Activated CD8-positive, alpha-beta T cell treated with anti-CD3 and anti-CD28 coated beads, Interleukin-2, amount 10 ng/mL, durations not matched to agents 7 days and 5 days (primary cell): ENCODE measurements around the gene FOLH1. TPM values are rescaled to one million over a fixed set of nuclear protein-coding genes. Genes with fewer than 3 reads are reported as not detected.
"Not testable (repeated sequence)": the region's sequence is repeated elsewhere in the genome, so short reads cannot be mapped to it uniquely, and the experiment has no call there.

Source experiments
- ATAC-seq: fragments of 150-1000 bp; cut with Tn5 transposase; one replicate; pipeline ENCODE4 v1.10.0; 2021; ENCODE audit warnings: moderate library complexity
- CTCF ChIA-PET: fragments of 350-600 bp; sonication (Branson Sonifier 250); formaldehyde crosslinking; loops from one replicate; lab custom pipeline; 2021; ENCODE audit warnings: antibody characterized with exemption; lab: Charles Lee
- POLR2A ChIA-PET: fragments of 350-600 bp; sonication (Branson Sonifier 250); formaldehyde crosslinking; loops from one replicate; lab custom pipeline; 2021; ENCODE audit warnings: antibody characterized with exemption; lab: Charles Lee
- DNase-seq: peaks from one replicate; pipeline ENCODE4 v3.0.0-alpha.2; 2020
- H3K27ac Mint-ChIP-seq: one replicate; pipeline ENCODE4 v1.8.0; 2021; ENCODE audit warnings: mild to moderate bottlenecking, mixed read lengths
- H3K27me3 Mint-ChIP-seq: one replicate; pipeline ENCODE4 v1.8.0; 2021; ENCODE audit warnings: low read depth, mixed read lengths
- H3K36me3 Mint-ChIP-seq: one replicate; pipeline ENCODE4 v1.8.0; 2021; ENCODE audit warnings: low read depth, mixed read lengths
- H3K4me1 Mint-ChIP-seq: one replicate; pipeline ENCODE4 v1.8.0; 2021; ENCODE audit warnings: low read depth, mixed read lengths
- H3K4me3 Mint-ChIP-seq: one replicate; pipeline ENCODE4 v1.8.0; 2021; ENCODE audit warnings: mild to moderate bottlenecking, mixed read lengths
- H3K9me3 Mint-ChIP-seq: one replicate; pipeline ENCODE4 v1.8.0; 2022; ENCODE audit warnings: mixed read lengths; ENCODE audit not compliant: insufficient read depth
- total RNA-seq, 2 experiments: library from RNA; stranded (reverse); gene quantifications; one replicate each; pipeline ENCODE4 v1.2.3, GENCODE V29; 2021

Gene FOLH1
- total RNA-seq, 2 experiments from 2014 or later: not detected

- H3K27ac Mint-ChIP-seq, H3K36me3 Mint-ChIP-seq, ATAC-seq, CTCF ChIA-PET, DNase-seq, H3K27me3 Mint-ChIP-seq, H3K4me1 Mint-ChIP-seq, H3K9me3 Mint-ChIP-seq, H3K4me3 Mint-ChIP-seq, POLR2A ChIA-PET: not testable (repeated sequence)
Observed at GRCh38 chr11:49174691-49175366, 33.6 kb downstream of the FOLH1 start.

DNA sequence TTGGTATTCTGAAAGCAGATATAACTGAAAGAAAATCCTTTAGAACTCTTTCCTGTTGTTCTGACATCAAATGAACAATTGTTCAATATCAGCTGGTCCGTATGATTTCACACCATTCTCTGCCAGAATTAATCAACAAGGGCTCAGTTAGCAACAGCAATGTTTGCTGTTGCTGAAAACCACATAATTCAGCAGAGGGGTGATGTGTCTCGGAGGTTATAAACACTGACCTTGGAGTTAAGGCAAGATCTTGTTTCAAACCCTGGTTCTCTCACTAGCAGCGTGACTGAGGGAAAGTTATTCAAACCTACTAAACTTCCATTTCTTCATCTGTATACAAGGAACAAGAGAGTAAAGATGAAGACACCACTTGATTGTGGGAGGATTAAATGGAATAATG lies 36.8 kb downstream of the FOLH1 start:
- H3K4me1 Mint-ChIP-seq, H3K27me3 Mint-ChIP-seq, ATAC-seq, H3K9me3 Mint-ChIP-seq, H3K27ac Mint-ChIP-seq, H3K36me3 Mint-ChIP-seq, DNase-seq, H3K4me3 Mint-ChIP-seq, CTCF ChIA-PET, POLR2A ChIA-PET: not testable (repeated sequence)

GRCh38 chr11:49169579-49169978 lies 38.8 kb downstream of the FOLH1 start:
- H3K36me3 Mint-ChIP-seq, H3K27me3 Mint-ChIP-seq, POLR2A ChIA-PET, H3K4me1 Mint-ChIP-seq, H3K4me3 Mint-ChIP-seq, DNase-seq, ATAC-seq, H3K9me3 Mint-ChIP-seq, CTCF ChIA-PET, H3K27ac Mint-ChIP-seq: not testable (repeated sequence)

DNA sequence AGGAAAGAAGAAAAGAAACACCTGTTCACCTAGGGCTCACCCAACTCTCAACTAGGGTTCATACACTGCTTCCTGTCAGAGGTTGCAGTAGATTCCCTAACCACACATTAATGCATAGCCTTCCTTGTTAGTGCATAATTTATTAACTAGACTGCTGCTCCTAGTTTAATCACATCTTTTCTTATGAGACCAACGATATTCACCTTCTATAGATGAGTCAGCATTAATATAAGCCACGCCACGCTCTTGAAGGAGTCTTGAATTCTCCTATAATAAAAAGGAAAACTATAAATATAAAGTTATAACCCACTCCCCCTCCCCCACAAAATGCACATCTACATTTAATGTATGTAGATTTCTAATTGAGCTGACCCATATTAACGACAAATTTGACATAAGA lies 39.4 kb downstream of the FOLH1 start:
- DNase-seq, H3K9me3 Mint-ChIP-seq, ATAC-seq, H3K4me1 Mint-ChIP-seq, H3K27ac Mint-ChIP-seq, H3K36me3 Mint-ChIP-seq, H3K4me3 Mint-ChIP-seq, CTCF ChIA-PET, POLR2A ChIA-PET, H3K27me3 Mint-ChIP-seq: not testable (repeated sequence)

GRCh38 chr11:49151211-49151610 lies 57.2 kb downstream of the FOLH1 start:
- no peaks in the 10 kb centered on the region for H3K36me3 Mint-ChIP-seq
- POLR2A ChIA-PET: no interaction called here
- H3K4me3 Mint-ChIP-seq: no peak overlapping the region
- no peak for ATAC-seq
- peaks cover 3% of the 10 kb centered on the region for H3K9me3 Mint-ChIP-seq
- no peak for DNase-seq
- no peaks in the 10 kb centered on the region for H3K27me3 Mint-ChIP-seq
- CTCF ChIA-PET: no interaction called here
- no peak overlapping the region for H3K27ac Mint-ChIP-seq
- H3K4me1 Mint-ChIP-seq: no peaks in the 10 kb centered on the region

DNA sequence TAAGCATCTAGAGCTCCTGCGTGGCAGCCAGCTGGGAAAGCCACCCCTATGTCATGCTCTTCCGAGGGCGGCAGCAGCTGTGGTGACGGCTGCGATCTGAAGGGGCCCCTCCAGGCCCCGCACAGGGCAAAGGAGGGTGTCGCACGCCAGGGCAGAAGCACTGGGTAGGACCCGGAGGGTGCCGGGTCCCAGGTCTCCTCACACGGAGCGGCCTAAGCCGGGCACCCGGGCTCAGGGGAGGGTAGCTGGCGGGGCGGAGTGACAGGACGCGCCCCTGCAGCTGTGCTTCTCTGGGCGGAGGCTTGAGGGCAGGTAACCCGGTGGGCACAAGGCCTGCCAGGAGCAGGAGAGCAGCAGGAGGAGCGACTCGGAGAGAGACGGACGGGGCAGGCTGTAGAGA lies 106.0 kb downstream of the FOLH1 start:
- CTCF ChIA-PET, H3K27ac Mint-ChIP-seq, H3K4me3 Mint-ChIP-seq, POLR2A ChIA-PET, DNase-seq, H3K9me3 Mint-ChIP-seq, H3K36me3 Mint-ChIP-seq, H3K27me3 Mint-ChIP-seq, ATAC-seq, H3K4me1 Mint-ChIP-seq: not testable (repeated sequence)

Other genes with a start within 250 kb of the FOLH1 start
- not detected for gene TRIM51G, start 224.7 kb downstream of the FOLH1 start, total RNA-seq
- gene TRIM49B, start 179.8 kb downstream of the FOLH1 start, total RNA-seq: not detected
- gene TRIM64C, start 149.5 kb downstream of the FOLH1 start, total RNA-seq: not detected